GM18498 (cell line): ENCODE results near the gene ACKR2.
"Not testable (repeated sequence)": the region's sequence is repeated elsewhere in the genome, so short reads cannot be mapped to it uniquely, and the experiment has no call there.

ENCODE experiments used
- ATAC-seq: cut with Tn5 transposase; IDR thresholded peaks from one replicate; pipeline ENCODE4 v1.9.1; 2021; ENCODE audit warnings: mild to moderate bottlenecking, moderate library complexity; ENCODE audit not compliant: unreplicated experiment

ACKR2 gene

DNA sequence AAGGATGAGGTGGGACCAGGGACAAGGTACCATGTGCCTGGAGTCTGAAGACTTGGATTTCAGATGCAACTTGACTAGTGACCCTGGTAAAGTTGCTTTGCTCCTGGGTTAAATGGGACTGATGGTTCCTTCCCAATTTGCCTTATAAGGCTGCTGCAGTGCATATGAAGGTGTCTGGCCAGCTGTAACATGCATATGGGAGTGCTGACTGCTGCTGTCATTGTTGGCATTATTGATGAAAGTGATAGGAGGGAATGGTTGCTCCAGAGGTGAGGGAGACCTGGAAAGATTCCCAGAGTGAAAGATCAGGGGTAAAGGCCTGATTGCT lies 45.9 kb downstream of the ACKR2 start:
- no peak for ATAC-seq

DNA sequence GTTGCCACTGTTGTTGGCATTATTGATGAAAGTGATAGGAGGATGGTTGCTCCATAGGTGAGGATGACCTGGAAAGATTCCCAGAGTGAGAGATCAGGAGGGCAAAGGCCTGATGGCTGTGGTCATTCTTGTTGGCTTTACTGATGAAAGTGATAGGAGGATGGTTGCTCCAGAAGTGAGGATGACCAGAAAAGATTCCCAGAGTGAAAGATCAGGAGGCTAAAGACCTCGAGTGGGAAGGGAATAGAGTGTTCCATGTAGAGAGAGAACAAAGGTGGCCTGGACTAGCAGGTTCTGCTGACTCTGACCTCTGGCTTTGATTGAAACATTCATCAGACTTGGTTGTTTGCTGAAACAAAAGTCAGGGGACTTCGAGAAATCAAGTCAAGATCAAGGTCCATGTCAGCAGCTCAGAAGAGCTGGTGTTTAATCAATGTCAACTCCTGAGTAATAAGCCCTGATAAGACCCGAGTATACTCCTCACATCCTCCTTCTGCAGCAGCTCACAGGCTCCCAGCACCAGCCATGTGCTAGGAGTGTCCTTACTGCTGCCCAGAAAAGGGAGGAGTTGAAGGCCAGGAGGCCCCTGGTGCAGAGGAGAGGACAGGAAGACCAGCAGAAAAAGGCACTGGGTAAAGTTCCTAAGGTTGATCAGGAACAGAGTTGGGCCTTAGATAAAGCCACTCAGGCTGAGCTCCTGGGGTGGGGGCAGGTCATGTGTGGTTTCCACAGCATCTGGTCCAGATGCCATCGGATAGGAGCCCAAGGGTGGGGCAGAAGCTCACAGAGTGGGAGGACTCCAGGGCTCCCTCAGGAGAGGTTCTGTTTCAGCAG lies 46.5 kb downstream of the ACKR2 start:
- ATAC-seq = no peak

DNA sequence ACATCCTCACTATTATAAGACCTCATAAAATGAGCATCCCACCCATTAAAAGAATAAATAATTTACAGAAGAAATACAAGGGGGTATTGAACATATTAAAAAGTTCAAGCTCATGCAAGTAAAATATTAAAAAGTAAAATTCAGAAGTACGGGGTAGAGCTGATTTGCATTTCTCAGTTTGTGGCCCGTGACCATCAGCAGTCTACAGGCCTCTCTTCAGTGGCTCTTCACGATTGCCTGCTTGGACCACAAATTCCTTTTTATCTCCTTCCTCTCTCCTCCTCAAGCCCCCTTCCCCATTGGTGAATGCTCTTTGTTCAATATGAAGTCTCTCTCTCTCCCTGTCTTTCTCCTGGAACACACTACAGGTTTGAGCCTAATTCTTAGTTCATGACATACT lies 47.3 kb downstream of the ACKR2 start:
- no peak for ATAC-seq

DNA sequence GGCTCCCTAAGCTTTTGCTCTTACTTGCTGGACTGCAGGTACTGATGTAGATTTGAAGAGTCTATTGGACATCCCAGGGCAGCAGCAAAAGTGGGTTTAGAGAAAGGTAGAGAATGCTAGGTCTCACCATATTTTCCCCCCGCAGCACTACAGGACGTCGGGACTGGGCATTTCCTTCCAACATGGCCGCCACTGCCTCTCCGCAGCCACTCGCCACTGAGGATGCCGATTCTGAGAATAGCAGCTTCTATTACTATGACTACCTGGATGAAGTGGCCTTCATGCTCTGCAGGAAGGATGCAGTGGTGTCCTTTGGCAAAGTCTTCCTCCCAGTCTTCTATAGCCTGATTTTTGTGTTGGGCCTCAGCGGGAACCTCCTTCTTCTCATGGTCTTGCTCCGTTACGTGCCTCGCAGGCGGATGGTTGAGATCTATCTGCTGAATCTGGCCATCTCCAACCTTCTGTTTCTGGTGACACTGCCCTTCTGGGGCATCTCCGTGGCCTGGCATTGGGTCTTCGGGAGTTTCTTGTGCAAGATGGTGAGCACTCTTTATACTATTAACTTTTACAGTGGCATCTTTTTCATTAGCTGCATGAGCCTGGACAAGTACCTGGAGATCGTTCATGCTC lies 55.2 kb downstream of the ACKR2 start:
- ATAC-seq = no peak

DNA sequence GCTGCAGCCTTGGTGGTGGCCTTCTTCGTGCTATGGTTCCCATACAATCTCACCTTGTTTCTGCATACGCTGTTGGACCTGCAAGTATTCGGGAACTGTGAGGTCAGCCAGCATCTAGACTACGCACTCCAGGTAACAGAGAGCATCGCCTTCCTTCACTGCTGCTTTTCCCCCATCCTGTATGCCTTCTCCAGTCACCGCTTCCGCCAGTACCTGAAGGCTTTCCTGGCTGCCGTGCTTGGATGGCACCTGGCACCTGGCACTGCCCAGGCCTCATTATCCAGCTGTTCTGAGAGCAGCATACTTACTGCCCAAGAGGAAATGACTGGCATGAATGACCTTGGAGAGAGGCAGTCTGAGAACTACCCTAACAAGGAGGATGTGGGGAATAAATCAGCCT lies 56.0 kb downstream of the ACKR2 start:
- no peak for ATAC-seq

DNA sequence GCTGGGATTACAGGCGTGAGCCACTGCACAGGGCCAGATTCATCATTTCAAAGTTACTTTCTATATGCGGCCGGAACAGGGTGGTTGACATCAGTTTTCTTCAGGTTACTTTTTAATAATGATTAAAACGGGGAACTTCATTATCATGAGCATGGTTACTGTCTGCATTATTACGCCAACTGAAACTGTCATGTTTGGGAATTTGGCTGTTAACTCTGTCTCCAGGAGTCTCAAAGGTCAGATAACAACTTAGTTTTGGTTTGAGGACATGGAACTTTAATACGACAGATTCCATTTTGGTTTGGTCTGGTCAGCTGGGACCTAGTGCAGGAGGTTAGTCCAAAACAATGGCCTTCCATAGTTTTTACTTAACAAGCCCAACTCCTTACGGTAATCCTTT lies 57.9 kb downstream of the ACKR2 start:
- no peak for ATAC-seq

DNA sequence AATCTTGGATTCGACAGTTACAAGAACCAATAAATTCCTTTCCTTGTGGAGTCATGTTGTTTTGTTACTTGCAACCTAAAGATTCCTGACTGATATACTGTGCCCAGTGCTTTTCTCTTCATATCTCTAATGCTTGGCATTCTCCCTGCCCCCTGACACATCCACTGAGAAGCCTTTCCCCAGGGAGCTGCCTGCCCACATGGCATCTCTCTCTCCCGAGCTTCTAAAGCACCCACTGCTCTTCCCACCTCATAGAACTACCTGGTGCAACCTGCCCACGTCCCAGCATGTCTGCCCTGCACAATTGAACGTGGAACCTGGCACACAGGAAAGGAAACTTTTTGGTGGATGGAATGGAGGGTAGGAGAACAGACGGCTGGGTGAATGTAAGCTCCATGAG lies 59.6 kb downstream of the ACKR2 start:
- ATAC-seq = no peak

DNA sequence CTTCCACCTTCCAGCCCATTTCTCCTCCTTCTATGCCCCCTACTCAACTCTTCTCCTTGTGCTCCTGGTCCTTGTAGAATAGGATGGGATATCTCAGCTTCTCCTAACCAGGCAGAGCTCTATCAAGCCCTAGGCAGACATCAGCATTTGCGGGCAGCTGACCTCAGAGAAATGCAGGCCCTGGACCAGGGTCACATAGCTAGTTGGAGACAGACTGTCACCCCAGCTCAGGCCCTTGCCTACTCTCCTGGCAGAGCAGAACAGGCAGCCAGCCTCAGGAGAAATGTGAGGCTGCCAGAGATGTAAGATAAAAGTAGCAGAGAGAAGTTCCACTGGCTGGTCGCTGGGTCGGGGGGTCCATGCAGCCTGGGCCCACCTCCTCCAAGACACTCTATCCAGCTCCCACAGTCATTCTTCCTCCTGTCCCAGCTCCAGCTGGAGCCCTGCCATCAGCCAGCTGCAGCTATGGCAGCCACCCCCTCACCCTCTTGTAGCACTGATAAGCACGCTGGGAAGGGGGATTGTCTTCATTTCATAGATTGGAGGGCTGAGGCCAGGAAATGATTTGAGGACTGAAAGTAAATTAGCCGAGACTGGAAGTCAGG lies 62.4 kb downstream of the ACKR2 start:
- ATAC-seq = no peak

DNA sequence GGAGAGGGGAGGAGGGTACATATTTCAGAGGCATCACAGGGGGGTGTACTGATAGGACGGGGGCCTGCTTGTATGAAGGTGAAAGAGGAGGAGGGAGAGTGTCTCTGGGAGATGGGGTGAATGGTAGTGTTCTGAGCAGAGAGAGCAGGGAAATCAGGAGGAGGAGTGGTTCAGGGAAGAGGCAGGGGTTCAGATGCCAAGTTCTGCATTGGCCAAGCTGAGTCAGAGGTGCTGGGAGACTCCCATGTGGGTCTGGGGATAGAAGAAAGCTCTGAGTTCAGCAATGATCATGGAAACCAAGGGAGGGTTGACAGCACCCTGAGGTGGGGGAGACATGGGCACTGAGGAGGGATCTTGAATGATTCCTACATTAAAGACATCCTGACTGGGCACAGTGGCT lies 63.5 kb downstream of the ACKR2 start:
- ATAC-seq = no peak

DNA sequence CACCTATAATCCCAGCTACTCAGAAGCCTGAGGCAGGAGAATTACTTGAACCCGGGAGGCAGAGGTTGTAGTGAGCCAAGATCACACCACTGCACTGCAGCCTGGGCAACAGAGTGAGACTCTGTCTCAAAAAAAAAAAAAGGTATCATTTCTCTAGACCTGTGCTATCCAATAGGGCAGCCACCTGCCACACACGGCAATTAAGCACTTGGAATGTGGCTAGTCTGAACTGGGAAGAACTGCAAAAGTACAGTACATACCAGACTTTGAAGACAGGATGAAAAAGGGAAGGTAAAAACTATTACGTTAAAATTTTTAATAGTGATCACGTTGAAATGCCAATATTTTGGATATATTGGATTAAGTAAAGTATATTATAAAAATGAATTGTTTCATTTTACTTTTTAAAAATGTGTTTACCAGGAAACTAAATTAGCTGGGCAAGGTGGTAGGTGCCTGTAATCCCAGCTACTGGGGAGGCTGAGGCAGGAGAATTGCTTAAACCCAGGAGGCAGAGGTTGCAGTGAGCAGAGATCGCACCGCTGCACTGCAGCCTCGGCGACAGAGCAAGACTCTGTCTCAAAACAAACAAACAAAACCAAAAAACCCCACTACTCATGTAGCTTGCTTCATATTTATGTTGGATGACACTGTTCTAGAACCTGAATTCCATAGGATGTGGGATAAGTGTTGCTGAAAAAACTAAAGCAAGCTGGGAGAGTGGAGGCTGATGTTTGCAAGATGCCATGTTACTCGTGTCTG lies 64.2 kb downstream of the ACKR2 start:
- ATAC-seq = no peak

DNA sequence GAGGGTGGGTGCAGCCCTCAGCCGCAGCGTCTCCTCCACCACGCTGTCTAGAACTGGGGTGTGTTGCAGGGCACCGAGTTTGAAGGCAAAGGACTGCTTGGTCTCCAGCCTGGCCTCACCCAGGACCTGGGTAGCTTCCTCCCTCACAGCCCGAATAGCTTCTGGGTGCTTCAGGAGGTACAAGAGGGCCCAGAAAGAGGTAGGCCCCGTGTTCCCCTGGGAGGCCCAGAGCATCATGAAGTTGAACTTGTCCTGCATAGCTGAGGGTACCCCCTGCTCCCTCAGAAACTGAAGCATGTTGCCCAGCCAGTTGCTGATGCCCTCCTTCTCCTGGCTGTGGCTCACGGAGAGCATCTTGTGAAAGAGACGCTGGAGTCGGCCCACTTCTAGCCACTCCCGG lies 65.5 kb downstream of the ACKR2 start:
- no peak for ATAC-seq

DNA sequence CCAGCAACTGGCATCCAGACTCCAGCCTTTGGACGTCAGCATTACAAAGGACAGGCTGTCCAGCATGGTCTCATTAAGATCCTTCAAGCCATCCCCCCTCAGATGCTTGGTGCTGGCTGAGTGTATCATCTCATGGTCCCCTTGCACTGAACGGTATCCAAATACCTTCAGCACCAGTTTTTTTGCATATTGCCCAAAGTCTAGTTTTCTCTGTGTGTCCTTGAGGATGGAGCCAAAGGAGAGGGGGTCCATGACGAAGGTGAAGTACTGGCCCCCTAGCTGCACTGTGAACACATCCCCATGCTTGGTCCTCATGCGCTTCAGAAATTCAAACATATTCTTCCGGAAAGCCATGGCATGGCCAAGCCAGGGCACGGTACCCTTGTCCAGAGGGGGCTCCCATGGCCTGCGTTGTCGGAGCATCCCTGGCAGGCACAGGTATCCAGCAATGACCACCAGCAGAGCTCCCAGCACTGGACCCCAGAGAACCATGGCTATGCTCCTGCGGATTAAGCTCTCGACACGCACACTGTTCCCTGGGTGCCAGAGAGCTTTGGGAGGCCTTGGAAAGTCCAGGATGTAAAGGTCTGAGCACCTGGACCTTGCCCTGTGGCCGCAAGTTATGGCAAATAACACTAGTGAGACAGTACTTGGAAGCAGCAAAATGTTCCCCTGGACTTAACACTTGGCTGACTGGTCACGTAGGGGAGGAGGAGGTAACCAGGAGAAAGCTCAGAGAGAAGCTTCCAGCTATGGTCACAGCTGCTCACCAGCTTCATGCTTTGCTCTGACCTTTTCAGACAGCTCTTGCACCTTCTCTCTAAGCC lies 66.3 kb downstream of the ACKR2 start, which contains the start of gene CYP8B1:
Gene CYP8B1 (minus strand): TSS at position 555 of the 827 bp plus-strand sequence. CDS start 63 bp downstream, at position 492.
- ATAC-seq = no peak

DNA sequence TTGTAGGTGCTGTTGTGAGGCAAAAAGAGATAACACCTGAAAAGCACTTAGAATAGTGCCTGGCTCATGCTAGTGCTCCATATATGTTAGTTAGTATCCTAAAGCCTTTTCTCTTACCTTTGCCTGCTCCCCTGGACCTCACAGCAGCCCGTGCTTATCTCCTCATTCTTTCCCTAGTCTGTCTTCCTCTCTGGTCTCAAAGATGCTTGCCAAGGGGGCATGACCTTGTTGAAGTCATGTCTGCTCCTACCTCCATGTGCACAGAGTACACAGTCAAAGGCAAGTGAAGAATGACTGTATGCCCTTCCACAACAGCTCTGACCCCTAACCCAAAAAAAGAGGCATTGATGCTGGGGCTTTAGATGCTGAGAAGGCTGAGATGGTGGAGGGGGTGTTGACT lies 67.2 kb downstream of the ACKR2 start:
- ATAC-seq = no peak

DNA sequence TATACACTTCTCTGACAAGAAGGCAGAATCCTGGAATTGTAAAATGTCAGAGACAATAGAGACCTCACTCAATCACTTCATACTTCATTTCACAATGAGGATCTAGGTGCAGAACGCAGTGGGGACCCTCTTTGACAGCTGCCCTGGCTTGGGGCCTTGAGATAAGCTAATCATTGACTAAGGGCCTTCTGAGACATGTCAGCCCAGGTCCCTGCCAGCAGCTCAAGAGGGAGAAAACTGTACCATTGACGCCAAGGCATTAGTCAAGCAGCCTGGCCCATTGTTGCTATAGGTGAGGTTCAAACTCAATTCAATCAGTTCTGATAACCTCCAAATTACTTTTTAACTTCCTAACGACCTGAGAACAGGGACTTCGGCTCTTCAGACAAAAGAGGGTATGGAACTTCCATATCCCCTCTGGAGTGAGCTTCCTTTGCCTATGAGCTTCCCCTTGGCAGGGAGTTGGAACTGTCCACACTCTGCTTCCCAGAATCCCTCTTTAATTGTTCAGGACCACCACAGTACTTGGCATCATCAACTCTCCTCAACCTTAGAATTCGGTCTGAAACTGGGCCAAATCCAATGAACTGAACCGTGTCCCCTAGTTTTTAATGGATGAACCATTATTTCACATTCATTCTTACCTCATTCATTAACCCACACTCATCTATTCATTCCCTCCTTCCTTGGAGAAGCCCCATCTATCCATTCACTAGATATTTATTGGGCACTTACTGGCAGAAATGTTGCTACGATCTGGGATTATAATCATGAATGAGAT lies 67.9 kb downstream of the ACKR2 start:
- ATAC-seq = no peak

DNA sequence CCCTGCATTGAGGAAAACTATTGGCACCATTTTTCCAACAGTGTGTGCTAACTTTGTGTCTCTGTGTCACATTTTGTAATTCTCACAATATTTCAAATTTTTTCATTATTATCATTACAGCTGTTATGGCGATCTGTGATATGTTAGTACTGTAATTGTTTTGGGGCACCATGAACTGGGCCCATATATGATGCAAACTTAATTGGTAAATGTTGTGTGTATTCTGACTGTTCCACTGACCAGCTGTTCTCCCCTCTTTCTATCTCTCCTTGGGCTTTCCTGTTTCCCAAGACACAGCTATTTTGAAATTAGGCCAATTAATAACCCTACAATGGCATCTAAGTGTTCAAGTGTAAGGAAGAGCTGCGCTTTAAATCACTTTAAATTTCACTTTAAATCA lies 68.6 kb downstream of the ACKR2 start:
- no peak for ATAC-seq

DNA sequence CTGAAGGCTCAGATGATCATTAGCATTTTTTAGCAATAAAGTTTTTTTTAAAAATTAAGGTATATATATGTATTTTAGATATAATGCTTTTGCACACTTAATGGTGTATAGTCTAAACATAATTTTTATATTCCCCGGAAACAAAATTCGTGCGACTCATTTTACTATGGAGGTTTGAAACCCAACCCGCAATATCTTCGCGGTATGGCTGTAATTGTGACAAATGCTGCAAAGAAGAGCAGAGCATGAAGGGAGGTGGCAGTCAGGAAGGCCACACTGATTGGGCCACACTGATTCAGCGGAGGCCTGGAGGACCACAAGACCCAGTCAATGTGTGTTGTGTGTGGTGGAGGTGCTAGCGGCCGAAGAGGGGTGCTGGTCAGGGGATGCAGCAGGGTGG lies 70.9 kb downstream of the ACKR2 start:
- no peak for ATAC-seq

DNA sequence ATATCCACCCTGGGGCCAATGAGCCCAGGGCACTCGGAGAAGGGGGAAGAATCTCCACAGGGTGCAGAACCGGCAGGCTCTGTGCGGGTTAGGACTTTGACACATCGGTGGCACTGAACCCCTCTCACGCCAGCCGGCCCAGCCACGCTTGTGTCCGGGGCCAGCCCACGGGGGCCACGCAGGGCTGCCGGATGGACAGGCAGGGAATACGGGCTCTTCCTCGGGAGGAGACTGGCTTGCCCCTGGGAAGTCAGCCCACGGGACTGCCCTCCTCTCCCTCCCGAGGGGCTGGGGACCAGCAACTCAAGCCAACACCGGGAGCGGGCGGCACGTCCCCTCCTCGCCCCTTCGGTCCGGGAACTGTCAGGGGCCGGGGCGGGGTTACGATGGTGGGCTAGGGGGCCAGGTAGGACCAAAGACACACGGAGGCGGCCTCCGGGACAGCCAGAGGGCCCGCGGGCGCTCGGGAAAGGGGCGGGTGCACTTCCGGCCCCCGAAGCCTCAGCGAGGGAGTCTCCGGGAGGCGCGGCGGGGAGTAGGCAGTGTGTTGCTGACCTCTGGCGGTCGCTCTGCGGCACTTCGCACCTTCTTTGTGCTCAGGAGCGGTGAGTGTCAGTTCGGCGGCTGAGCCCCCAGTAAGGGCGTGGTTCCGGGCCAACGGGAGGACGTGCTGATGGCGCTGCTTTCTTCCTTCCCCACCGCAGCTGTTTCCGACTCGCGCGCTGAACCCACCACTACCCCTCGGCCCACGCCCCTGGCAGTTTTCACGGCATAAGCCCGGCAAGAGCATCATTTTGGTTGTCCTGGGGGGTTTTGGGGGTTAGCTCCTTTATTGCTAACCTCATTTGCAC lies 71.6 kb downstream of the ACKR2 start:
- peak; percentile 99 for ATAC-seq

DNA sequence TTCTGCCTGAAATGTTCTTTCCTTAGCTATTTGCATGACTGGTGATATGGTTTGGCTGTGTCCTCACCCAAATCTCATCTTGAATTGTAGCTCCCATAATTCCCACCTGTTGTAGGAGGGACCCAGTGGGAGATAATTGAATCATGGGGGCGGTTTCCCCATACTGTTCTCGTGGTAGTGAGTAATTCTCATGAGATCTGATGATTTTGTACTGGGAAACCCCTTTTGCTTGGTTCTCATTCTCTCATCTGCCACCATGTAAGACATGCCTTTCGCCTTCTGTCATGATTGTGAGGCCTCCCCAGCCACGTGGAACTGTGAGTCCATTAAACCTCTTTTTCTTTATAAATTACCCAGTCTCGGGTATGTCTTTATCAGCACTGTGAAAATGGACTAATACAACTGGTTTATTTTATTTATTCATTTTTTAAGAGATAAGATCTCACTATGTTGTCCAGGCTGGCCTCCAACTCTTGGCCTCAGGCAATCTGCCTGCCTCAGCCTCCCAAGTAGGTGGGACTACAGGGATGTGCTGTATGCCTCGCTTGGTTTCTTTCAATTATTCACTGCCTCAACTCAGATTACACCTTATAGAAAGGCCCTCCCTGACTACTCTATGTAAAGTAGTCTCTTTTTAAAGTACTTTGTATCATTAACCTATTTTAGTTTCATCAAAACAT lies 74.1 kb downstream of the ACKR2 start:
- ATAC-seq = not testable (repeated sequence)
